SKM-1 (cell line): ENCODE data around the gene AP5B1.

Experiments
- DNase-seq: peaks from one replicate; lab custom pipeline; 2025; ENCODE audit not compliant: unreplicated experiment; lab: John Stamatoyannopoulos, UW

The AP5B1 gene

GRCh38 chr11:65780770-65781151, at the start of gene AP5B1:
TSS of gene AP5B1 (minus strand) at chr11:65780976. CDS start at chr11:65780591, 385 bp downstream.
- no peak for DNase-seq

- no peak for DNase-seq
These were observed 48.7 kb upstream of the AP5B1 start for GRCh38 chr11:65829459-65829858.

- peak; percentile 19 for DNase-seq
These were observed 46.4 kb upstream of the AP5B1 start for GRCh38 chr11:65826984-65827735.

GRCh38 chr11:65822776-65823528, 42.2 kb upstream of the AP5B1 start:
- no peak for DNase-seq

GRCh38 chr11:65821107-65821506, 40.3 kb upstream of the AP5B1 start:
- no peak for DNase-seq

- peak; percentile 50 for DNase-seq
These were observed 37.3 kb upstream of the AP5B1 start for GRCh38 chr11:65817835-65818680.

- DNase-seq: no peak
These were observed 36.6 kb upstream of the AP5B1 start for GRCh38 chr11:65817312-65817834.

GRCh38 chr11:65816696-65817095, 35.9 kb upstream of the AP5B1 start:
- DNase-seq: no peak

GRCh38 chr11:65814986-65815565, 34.3 kb upstream of the AP5B1 start:
- no peak for DNase-seq

- no peak for DNase-seq
These were observed 33.6 kb upstream of the AP5B1 start for GRCh38 chr11:65814131-65814985.

GRCh38 chr11:65811764-65812475, 31.1 kb upstream of the AP5B1 start:
- DNase-seq: no peak

- DNase-seq: no peak
These were observed 29.5 kb upstream of the AP5B1 start for GRCh38 chr11:65810046-65810868.

GRCh38 chr11:65809496-65809895, 28.7 kb upstream of the AP5B1 start:
- no peak for DNase-seq

GRCh38 chr11:65808744-65809341, 28.1 kb upstream of the AP5B1 start:
- DNase-seq: no peak

GRCh38 chr11:65806979-65807378, 26.2 kb upstream of the AP5B1 start:
- DNase-seq: no peak

- no peak for DNase-seq
These were observed 23.2 kb upstream of the AP5B1 start for GRCh38 chr11:65803797-65804492.

GRCh38 chr11:65802841-65803240, 22.1 kb upstream of the AP5B1 start:
- no peak for DNase-seq
